Measurements from ENCODE around the gene UBE2I.

DNA sequence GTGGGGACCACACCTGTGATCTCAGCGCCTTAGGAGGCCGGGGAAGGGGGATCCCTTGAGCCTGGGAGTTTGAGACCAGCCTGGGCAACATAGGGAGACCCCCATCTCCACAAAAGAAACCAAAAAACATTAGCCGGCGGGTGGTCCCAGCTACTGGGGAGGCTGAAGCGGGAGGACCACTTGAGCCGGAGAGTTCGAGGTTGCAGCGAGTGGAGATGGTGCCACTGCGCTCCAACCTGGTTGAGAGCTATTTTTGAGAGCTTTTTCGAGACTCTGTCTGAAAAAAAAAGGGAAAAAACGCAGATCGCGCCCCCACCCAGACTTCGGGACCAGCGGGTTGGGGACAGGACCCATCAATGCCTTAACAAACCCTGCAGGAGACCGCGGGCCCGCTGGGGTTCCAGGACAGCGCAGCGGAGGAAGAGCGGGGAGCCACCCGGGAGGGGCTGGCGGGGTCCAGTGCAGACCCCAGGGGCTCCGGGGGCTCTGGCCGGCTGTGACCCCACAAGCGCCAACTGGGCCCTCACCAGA, 23.2 kb downstream of the UBE2I start:
- TF ChIP-seq, protein P1, sequence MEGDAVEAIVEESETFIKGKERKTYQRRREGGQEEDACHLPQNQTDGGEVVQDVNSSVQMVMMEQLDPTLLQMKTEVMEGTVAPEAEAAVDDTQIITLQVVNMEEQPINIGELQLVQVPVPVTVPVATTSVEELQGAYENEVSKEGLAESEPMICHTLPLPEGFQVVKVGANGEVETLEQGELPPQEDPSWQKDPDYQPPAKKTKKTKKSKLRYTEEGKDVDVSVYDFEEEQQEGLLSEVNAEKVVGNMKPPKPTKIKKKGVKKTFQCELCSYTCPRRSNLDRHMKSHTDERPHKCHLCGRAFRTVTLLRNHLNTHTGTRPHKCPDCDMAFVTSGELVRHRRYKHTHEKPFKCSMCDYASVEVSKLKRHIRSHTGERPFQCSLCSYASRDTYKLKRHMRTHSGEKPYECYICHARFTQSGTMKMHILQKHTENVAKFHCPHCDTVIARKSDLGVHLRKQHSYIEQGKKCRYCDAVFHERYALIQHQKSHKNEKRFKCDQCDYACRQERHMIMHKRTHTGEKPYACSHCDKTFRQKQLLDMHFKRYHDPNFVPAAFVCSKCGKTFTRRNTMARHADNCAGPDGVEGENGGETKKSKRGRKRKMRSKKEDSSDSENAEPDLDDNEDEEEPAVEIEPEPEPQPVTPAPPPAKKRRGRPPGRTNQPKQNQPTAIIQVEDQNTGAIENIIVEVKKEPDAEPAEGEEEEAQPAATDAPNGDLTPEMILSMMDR (conservative IDR thresholded peaks at IDR 0.05), result no peak
- TF ChIP-seq EZH2 (IDR thresholded peaks at IDR 0.05; ENCODE audit: low read depth), result no peak
